OCI-LY1 (cell line): ENCODE measurements around the gene PPP5C.

Experiments used
- H2AFZ ChIP-seq: fragments of 200-600 bp; sonication (generic), shearing (Covaris generic); 2 replicates; pipeline ENCODE4 v1.6.0; 2014; ENCODE audit warnings: antibody characterized with exemption, mild to moderate bottlenecking, low read length
- H3F3A ChIP-seq: fragments of 200-600 bp; sonication (generic), shearing (Covaris generic); 2 replicates; pipeline ENCODE4 v1.6.0; 2014; ENCODE audit warnings: mild to moderate bottlenecking, antibody characterized with exemption, low read length, moderate library complexity; ENCODE audit not compliant: insufficient read depth
- H3K27ac ChIP-seq: fragments of 200-600 bp; sonication (generic); 2 replicates; pipeline ENCODE4 v1.5.1; 2014; ENCODE audit warnings: low read length, mixed run types, mild to moderate bottlenecking, low read depth; ENCODE audit not compliant: poor library complexity, severe bottlenecking
- H3K27me3 ChIP-seq: fragments of 200-600 bp; sonication (generic); 2 replicates; pipeline ENCODE4 v1.6.0; 2014; ENCODE audit warnings: antibody characterized with exemption, mild to moderate bottlenecking, low read length, moderate library complexity; ENCODE audit not compliant: insufficient read depth
- H3K36me3 ChIP-seq: fragments of 200-600 bp; sonication (generic); 2 replicates; pipeline ENCODE4 v1.6.1; 2014; ENCODE audit warnings: mild to moderate bottlenecking, antibody characterized with exemption, low read length, moderate library complexity, mixed read lengths; ENCODE audit not compliant: insufficient read depth
- H3K4me1 ChIP-seq: fragments of 200-600 bp; sonication (generic); 2 replicates; pipeline ENCODE4 v1.5.1; 2014; ENCODE audit warnings: mild to moderate bottlenecking, low read length, moderate library complexity; ENCODE audit not compliant: insufficient read depth, severe bottlenecking
- H3K4me2 ChIP-seq: fragments of 200-600 bp; sonication (generic), shearing (Covaris generic); 2 replicates; pipeline ENCODE4 v1.6.1; 2014; ENCODE audit warnings: low read length
- H3K4me3 ChIP-seq: fragments of 200-600 bp; sonication (generic); 2 replicates; pipeline ENCODE4 v1.5.1; 2014; ENCODE audit warnings: low read length, low read depth, mild to moderate bottlenecking, mixed read lengths; ENCODE audit not compliant: poor library complexity, severe bottlenecking
- H3K79me2 ChIP-seq: fragments of 200-600 bp; shearing (Covaris generic); 2 replicates; pipeline ENCODE4 v1.6.1; 2016; ENCODE audit warnings: mixed run types, low read length, mixed read lengths; ENCODE audit not compliant: insufficient read depth
- H3K9ac ChIP-seq: fragments of 200-600 bp; sonication (generic), shearing (Covaris generic); 2 replicates; pipeline ENCODE4 v1.6.1; 2014; ENCODE audit warnings: mild to moderate bottlenecking, low read length, mixed read lengths
- H3K9me2 ChIP-seq: fragments of 200-600 bp; sonication (generic), shearing (Covaris generic); 2 replicates; pipeline ENCODE4 v1.6.1; 2014; ENCODE audit warnings: low read depth, mild to moderate bottlenecking, low read length, mixed read lengths
- H3K9me3 ChIP-seq: fragments of 200-600 bp; shearing (Covaris generic); 2 replicates; pipeline ENCODE4 v1.6.1; 2014; ENCODE audit warnings: low read length, mixed read lengths
- H4K20me1 ChIP-seq: fragments of 200-600 bp; sonication (generic), shearing (Covaris generic); 2 replicates; pipeline ENCODE4 v1.6.0; 2016; ENCODE audit warnings: mild to moderate bottlenecking, low read length; ENCODE audit not compliant: insufficient read depth
- CTCF ChIP-seq: fragments of 200-600 bp; sonication (generic), shearing (Covaris generic); IDR thresholded peaks from 2 replicates; pipeline ENCODE4 v1.5.1; 2017; ENCODE audit warnings: mild to moderate bottlenecking, antibody characterized with exemption, low read length, moderate library complexity, mixed read lengths
- EZH2 ChIP-seq: fragments of 200-600 bp; sonication (generic), shearing (Covaris generic); IDR thresholded peaks from 2 replicates; pipeline ENCODE4 v1.8.0; 2017; ENCODE audit warnings: borderline replicate concordance, mixed run types, mild to moderate bottlenecking, antibody characterized with exemption, low read length, moderate library complexity, mixed read lengths

PPP5C gene

GRCh38 chr19:46404055-46404752 is 57.3 kb downstream of the PPP5C start:
- Histone ChIP-seq H3K4me3 (no peak overlapping the region), H4K20me1 (no peaks in the 10 kb centered on the region), H3K4me2 (no peak overlapping the region), H3K9me3 (no peaks in the 10 kb centered on the region), H3K27me3 (no peaks in the 10 kb centered on the region), H2AFZ (no peak overlapping the region), H3F3A (no peaks in the 10 kb centered on the region), H3K9ac (no peak overlapping the region), H3K27ac (no peak overlapping the region), H3K4me1 (no peaks in the 10 kb centered on the region), H3K36me3 (no peaks in the 10 kb centered on the region), H3K9me2 (no peaks in the 10 kb centered on the region), H3K79me2 (no peaks in the 10 kb centered on the region)
- TF ChIP-seq EZH2 (no peak), CTCF (no peak)

GRCh38 chr19:46404753-46405468 is 58.0 kb downstream of the PPP5C start:
- Histone ChIP-seq H2AFZ (no peak overlapping the region), H4K20me1 (no peaks in the 10 kb centered on the region), H3K79me2 (no peaks in the 10 kb centered on the region), H3K4me3 (no peak overlapping the region), H3K4me2 (no peak overlapping the region), H3K4me1 (no peaks in the 10 kb centered on the region), H3F3A (no peaks in the 10 kb centered on the region), H3K27me3 (no peaks in the 10 kb centered on the region), H3K9ac (no peak overlapping the region), H3K36me3 (no peaks in the 10 kb centered on the region), H3K27ac (no peak overlapping the region), H3K9me2 (no peaks in the 10 kb centered on the region), H3K9me3 (no peaks in the 10 kb centered on the region)
- TF ChIP-seq EZH2 (no peak), CTCF (no peak)

- no peaks in the 10 kb centered on the region for H3K9me2 ChIP-seq
- no peaks in the 10 kb centered on the region for H3K79me2 ChIP-seq
- no peaks in the 10 kb centered on the region for H3K9me3 ChIP-seq
- no peak overlapping the region for H3K27ac ChIP-seq
- H3K4me3 ChIP-seq = no peak overlapping the region
- no peak overlapping the region for H3K9ac ChIP-seq
- H3K4me2 ChIP-seq = no peak overlapping the region
- no peaks in the 10 kb centered on the region for H3F3A ChIP-seq
- H3K36me3 ChIP-seq = no peaks in the 10 kb centered on the region
- no peaks in the 10 kb centered on the region for H4K20me1 ChIP-seq
- no peak overlapping the region for H2AFZ ChIP-seq
- TF ChIP-seq EZH2 (no peak), CTCF (no peak)
- no peaks in the 10 kb centered on the region for H3K4me1 ChIP-seq
- H3K27me3 ChIP-seq = no peaks in the 10 kb centered on the region
Observed at GRCh38 chr19:46406976-46407375, 60.1 kb downstream of the PPP5C start.
